Measurements from ENCODE around the gene HAUS3.

DNA sequence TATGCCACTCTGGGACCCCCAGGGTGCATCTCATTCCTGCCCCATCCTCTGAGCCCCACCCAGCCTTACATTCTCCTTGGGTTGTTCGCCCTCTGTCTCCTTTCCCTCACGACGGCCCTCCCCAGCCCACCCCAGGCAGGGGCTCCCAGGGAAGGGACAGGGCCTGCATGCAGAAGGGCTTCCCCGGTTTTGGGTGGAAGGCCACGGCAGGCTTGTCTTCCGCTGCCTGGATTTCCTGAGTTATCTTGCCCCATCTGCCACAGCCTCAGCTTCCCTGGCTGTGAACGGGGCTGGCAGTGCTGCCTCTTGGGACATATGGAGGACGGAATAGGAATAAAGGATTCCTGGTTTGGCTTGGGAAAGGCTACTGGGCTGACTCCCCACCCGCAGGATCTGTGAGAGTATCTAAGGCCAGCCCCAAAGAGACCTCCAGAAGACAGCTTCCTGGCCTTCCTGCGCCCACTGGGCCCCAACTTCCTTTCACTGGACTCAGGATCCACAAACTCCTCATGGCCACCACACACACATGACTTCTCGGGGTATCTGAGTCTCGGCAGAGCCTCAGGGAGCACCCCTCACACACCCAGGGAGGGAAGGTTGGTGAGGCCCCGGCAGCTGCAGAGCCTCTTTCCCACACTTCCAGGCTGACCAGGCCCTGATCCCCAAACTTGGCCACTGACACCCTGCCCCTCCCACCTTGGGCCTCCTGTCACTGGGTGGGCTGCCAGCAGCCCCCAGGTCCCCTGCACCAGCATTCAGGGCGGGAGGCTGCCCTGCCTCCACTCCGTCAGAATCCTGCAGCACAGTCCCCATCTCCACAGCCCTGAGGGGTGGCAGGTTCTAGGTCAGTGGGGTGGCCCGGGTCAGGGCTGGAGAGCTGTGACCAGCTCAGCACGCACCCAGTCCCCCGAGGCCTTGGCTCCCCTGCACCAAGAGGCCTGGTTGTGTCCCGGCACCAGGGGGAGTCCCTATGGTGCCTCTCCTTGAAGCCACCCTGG, 23.5 kb upstream of the HAUS3 start:
- TF ChIP-seq, protein P1, sequence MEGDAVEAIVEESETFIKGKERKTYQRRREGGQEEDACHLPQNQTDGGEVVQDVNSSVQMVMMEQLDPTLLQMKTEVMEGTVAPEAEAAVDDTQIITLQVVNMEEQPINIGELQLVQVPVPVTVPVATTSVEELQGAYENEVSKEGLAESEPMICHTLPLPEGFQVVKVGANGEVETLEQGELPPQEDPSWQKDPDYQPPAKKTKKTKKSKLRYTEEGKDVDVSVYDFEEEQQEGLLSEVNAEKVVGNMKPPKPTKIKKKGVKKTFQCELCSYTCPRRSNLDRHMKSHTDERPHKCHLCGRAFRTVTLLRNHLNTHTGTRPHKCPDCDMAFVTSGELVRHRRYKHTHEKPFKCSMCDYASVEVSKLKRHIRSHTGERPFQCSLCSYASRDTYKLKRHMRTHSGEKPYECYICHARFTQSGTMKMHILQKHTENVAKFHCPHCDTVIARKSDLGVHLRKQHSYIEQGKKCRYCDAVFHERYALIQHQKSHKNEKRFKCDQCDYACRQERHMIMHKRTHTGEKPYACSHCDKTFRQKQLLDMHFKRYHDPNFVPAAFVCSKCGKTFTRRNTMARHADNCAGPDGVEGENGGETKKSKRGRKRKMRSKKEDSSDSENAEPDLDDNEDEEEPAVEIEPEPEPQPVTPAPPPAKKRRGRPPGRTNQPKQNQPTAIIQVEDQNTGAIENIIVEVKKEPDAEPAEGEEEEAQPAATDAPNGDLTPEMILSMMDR (IDR thresholded peaks at IDR 0.05; ENCODE audit: insufficient read depth, low read length): no peak
- TF ChIP-seq POLR2AphosphoS5 (IDR thresholded peaks at IDR 0.05; ENCODE audit: low read depth): no peak
- TF ChIP-seq REST (IDR thresholded peaks at IDR 0.05; ENCODE audit: insufficient replicate concordance, low read depth): no peak
- TF ChIP-seq GABPA (IDR thresholded peaks at IDR 0.05; ENCODE audit: low read depth): no peak
- no peak for TF ChIP-seq SPI1 (IDR thresholded peaks at IDR 0.05; ENCODE audit: borderline replicate concordance, low read depth)
